Measurements from ENCODE around the gene INTS4. TPM values are rescaled to one million over a fixed set of nuclear protein-coding genes. Genes with fewer than 3 reads are reported as not detected.
"Not testable (repeated sequence)": the region's sequence is repeated elsewhere in the genome, so short reads cannot be mapped to it uniquely, and the experiment has no call there.

Gene INTS4
- total and polyA plus RNA-seq, 2 experiments from 2014 or later, result 24.6 to 47.6 TPM

DNA sequence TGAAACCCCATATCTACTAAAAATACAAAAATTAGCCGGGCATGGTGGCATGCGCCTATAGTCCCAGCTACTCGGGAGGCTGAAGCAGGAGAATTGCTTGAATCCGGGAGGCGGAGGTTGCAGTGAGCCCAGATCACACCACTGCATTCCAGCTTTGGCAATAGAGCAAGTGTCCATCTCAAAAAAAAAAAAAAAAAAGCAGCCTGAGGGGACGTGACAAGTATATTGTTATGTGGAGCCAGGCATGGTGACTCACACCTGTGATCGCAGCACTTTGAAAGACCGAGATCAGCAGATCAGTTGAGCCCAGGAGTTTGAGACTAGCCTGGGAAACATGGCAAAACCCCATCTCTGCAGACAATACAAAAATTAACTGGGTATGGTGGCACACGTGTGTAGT, 34.0 kb upstream of the INTS4 start:
- not testable (repeated sequence) for H3K4me2 ChIP-seq; H3K9me2 ChIP-seq (ENCODE audit: insufficient read depth); H3K27ac Mint-ChIP-seq; H4K20me1 ChIP-seq (replicated peaks; ENCODE audit: insufficient read depth); H3K36me3 ChIP-seq (ENCODE audit: insufficient read depth); H3K79me2 ChIP-seq (replicated peaks; ENCODE audit: insufficient read depth); H3K4me3 Mint-ChIP-seq; H3K27me3 Mint-ChIP-seq (ENCODE audit: insufficient read depth, low read depth, poor library complexity); H2AFZ ChIP-seq; H3K4me1 Mint-ChIP-seq; ATAC-seq; H3K27ac ChIP-seq (ENCODE audit: low read depth); H3K36me3 Mint-ChIP-seq (ENCODE audit: low read depth); H3F3A ChIP-seq (replicated peaks; ENCODE audit: low read depth); H3K9me3 Mint-ChIP-seq; H3K4me1 ChIP-seq (ENCODE audit: insufficient read depth); DNase-seq (ENCODE audit: low spot score); H3K4me3 ChIP-seq; H3K27me3 ChIP-seq (ENCODE audit: insufficient read depth)

DNA sequence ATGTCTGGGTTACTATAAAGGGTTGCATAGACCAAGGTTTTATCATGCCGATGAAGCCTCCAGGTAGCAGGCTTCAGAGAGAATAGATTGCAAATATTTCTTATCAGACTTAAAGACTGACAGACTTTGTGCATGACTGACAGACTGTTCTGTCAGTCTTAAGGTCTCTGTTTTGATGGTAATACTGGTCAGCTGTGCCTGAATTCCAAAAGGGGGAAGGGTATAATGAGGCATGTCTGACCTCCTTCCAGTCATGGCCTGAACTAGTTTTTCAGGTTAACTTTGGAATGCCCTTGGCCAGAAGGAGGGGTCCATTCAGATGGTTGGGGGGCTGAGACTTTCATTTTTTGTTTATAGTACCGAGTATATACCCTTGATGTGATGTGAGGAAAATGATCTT, 33.3 kb upstream of the INTS4 start:
- Histone ChIP-seq H3F3A (replicated peaks; ENCODE audit: low read depth) (peaks cover 9% of the 10 kb centered on the region), H3K9me2 (ENCODE audit: insufficient read depth) (no peaks in the 10 kb centered on the region), H3K4me2 (no peak overlapping the region), H3K4me1 (ENCODE audit: insufficient read depth) (peaks cover 3% of the 10 kb centered on the region; the same call in 1 of the 2 replicates), H3K4me3 (no peak overlapping the region), H3K27me3 (ENCODE audit: insufficient read depth) (no peaks in the 10 kb centered on the region), H3K27ac (ENCODE audit: low read depth) (no peak overlapping the region), H2AFZ (no peak overlapping the region), H3K79me2 (replicated peaks; ENCODE audit: insufficient read depth) (no peaks in the 10 kb centered on the region), H3K36me3 (ENCODE audit: insufficient read depth) (no peaks in the 10 kb centered on the region), H4K20me1 (replicated peaks; ENCODE audit: insufficient read depth) (no peaks in the 10 kb centered on the region)
- H3K4me1 Mint-ChIP-seq, result peaks cover 2% of the 10 kb centered on the region; the same call in 1 of the 3 replicates
- H3K27ac Mint-ChIP-seq, result no peak overlapping the region
- H3K27me3 Mint-ChIP-seq (ENCODE audit: insufficient read depth, low read depth, poor library complexity), result no peaks in the 10 kb centered on the region
- no peaks in the 10 kb centered on the region for H3K36me3 Mint-ChIP-seq (ENCODE audit: low read depth)
- TF ChIP-seq ZNF462 (CRISPR knock-in tag; IDR thresholded peaks at IDR 0.05) (no peak), EZH2 (IDR thresholded peaks at IDR 0.05; ENCODE audit: low read depth, unreplicated experiment) (no peak), ZNF331 (CRISPR knock-in tag; IDR thresholded peaks at IDR 0.05; ENCODE audit: low read depth) (no peak), CREB1 (CRISPR knock-in tag; IDR thresholded peaks at IDR 0.05; ENCODE audit: low read depth) (no peak), POLR2AphosphoS5 (IDR thresholded peaks at IDR 0.05; ENCODE audit: low read depth) (no peak), STAT1 (IDR thresholded peaks at IDR 0.05; ENCODE audit: unreplicated experiment) (no peak), CTCF (conservative IDR thresholded peaks at IDR 0.05; ENCODE audit: low read depth in 2 of 2) (no peak), ZNF114 (CRISPR knock-in tag; IDR thresholded peaks at IDR 0.05) (no peak), EZH2phosphoT487 (IDR thresholded peaks at IDR 0.05; ENCODE audit: unreplicated experiment) (no peak), NANOG (IDR thresholded peaks at IDR 0.05; ENCODE audit: borderline replicate concordance) (no peak)
- TF ChIP-seq, protein P1, sequence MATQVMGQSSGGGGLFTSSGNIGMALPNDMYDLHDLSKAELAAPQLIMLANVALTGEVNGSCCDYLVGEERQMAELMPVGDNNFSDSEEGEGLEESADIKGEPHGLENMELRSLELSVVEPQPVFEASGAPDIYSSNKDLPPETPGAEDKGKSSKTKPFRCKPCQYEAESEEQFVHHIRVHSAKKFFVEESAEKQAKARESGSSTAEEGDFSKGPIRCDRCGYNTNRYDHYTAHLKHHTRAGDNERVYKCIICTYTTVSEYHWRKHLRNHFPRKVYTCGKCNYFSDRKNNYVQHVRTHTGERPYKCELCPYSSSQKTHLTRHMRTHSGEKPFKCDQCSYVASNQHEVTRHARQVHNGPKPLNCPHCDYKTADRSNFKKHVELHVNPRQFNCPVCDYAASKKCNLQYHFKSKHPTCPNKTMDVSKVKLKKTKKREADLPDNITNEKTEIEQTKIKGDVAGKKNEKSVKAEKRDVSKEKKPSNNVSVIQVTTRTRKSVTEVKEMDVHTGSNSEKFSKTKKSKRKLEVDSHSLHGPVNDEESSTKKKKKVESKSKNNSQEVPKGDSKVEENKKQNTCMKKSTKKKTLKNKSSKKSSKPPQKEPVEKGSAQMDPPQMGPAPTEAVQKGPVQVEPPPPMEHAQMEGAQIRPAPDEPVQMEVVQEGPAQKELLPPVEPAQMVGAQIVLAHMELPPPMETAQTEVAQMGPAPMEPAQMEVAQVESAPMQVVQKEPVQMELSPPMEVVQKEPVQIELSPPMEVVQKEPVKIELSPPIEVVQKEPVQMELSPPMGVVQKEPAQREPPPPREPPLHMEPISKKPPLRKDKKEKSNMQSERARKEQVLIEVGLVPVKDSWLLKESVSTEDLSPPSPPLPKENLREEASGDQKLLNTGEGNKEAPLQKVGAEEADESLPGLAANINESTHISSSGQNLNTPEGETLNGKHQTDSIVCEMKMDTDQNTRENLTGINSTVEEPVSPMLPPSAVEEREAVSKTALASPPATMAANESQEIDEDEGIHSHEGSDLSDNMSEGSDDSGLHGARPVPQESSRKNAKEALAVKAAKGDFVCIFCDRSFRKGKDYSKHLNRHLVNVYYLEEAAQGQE (IDR thresholded peaks at IDR 0.05; ENCODE audit: unreplicated experiment), result no peak
- peaks cover 5% of the 10 kb centered on the region for H3K9me3 Mint-ChIP-seq
- no peak for ATAC-seq
- no peak for DNase-seq (ENCODE audit: low spot score)
- H3K4me3 Mint-ChIP-seq, result no peak overlapping the region

Measured in GM23338 (cell line).